Fibroblast of lung (primary cell): ENCODE results near the gene DNAL1. TPM values are rescaled to one million over a fixed set of nuclear protein-coding genes. Genes with fewer than 3 reads are reported as not detected.

Experiments used
- DNase-seq, 2 donors: peaks; one replicate each; pipeline versions ENCODE4 v3.0.0 to v3.0.0-alpha.2; 2010; ENCODE audit warnings: low read depth in 2 of 2
- H2AFZ ChIP-seq: 2 replicates; pipeline ENCODE4 v1.5.1; 2012; ENCODE audit warnings: low read length, control low read depth, inconsistent platforms
- H3K27ac ChIP-seq: 2 replicates; pipeline ENCODE4 v1.5.1; 2011; ENCODE audit warnings: low read length, control low read depth; ENCODE audit not compliant: insufficient read depth
- H3K27me3 ChIP-seq: 2 replicates; pipeline ENCODE4 v1.5.1; 2011; ENCODE audit warnings: mild to moderate bottlenecking, low read length; ENCODE audit not compliant: control insufficient read depth, insufficient read depth
- H3K36me3 ChIP-seq: 2 replicates; pipeline ENCODE4 v1.5.1; 2011; ENCODE audit warnings: low read length; ENCODE audit not compliant: control insufficient read depth, insufficient read depth
- H3K4me1 ChIP-seq: 2 replicates; pipeline ENCODE4 v1.5.1; 2011; ENCODE audit warnings: low read length; ENCODE audit not compliant: control insufficient read depth, insufficient read depth; ENCODE audit errors: extremely low read depth
- H3K4me2 ChIP-seq: 2 replicates; pipeline ENCODE4 v1.5.1; 2011; ENCODE audit warnings: low read length, control low read depth; ENCODE audit not compliant: insufficient read depth; ENCODE audit errors: extremely low read depth
- H3K4me3 ChIP-seq, 4 experiments: fragments of 200-600 bp in 1 of 4; sonication (generic) in 1 of 4; replicated peaks in 1 of 4; 2 replicates each; pipeline ENCODE4 v1.5.1; 2011 to 2016; ENCODE audit warnings: low read length in 4 of 4, low read depth in 3 of 4, mild to moderate bottlenecking in 3 of 4, control low read depth in 2 of 4, inconsistent platforms in 1 of 4, mixed read lengths in 1 of 4; ENCODE audit not compliant: insufficient read depth in 1 of 4; ENCODE audit errors: control extremely low read depth in 1 of 4
- H3K79me2 ChIP-seq: 2 replicates; pipeline ENCODE4 v1.5.1; 2012; ENCODE audit warnings: mild to moderate bottlenecking, low read length, inconsistent platforms; ENCODE audit not compliant: control insufficient read depth, insufficient read depth
- H3K9ac ChIP-seq: 2 replicates; pipeline ENCODE4 v1.5.1; 2011; ENCODE audit warnings: mild to moderate bottlenecking, low read length, control low read depth; ENCODE audit not compliant: insufficient read depth
- H3K9me3 ChIP-seq: 2 replicates; pipeline ENCODE4 v1.5.1; 2012; ENCODE audit warnings: low read depth, low read length; ENCODE audit not compliant: control insufficient read depth, insufficient read depth
- H4K20me1 ChIP-seq: 2 replicates; pipeline ENCODE4 v1.5.1; 2011; ENCODE audit warnings: low read length; ENCODE audit not compliant: control insufficient read depth, insufficient read depth; ENCODE audit errors: extremely low read depth
- EZH2 ChIP-seq: IDR thresholded peaks from 2 replicates; pipeline ENCODE4 v1.5.1; 2012; ENCODE audit warnings: low read length, control low read depth, mild to moderate bottlenecking; ENCODE audit errors: missing control alignments
- polyA plus RNA-seq, 2 donors: library from polyadenylated mRNA; depleted of rRNA in 1 of 2; stranded (reverse) in 1 of 2; unstranded in 1 of 2; fragments of >200 nt; gene quantifications; 2 replicates each; pipeline ENCODE4 v1.2.1, GENCODE V29; 2011 to 2012; ENCODE audit warnings: missing spikeins in 1 of 2
- total RNA-seq: library from RNA; depleted of rRNA; stranded (reverse); fragments of >200 nt; gene quantifications from 2 replicates; pipeline ENCODE4 v1.2.1, GENCODE V29; 2014
- TF ChIP-seq, protein P1 (sequence below), 2 donors: IDR thresholded peaks in 1 of 2; conservative IDR thresholded peaks in 1 of 2; 1 replicate in 1 of 2; 2 replicates in 1 of 2; pipeline ENCODE4 v1.5.1; 2011 to 2012; ENCODE audit warnings: low read length in 2 of 2, control low read depth in 1 of 2, inconsistent platforms in 1 of 2, low read depth in 1 of 2, mild to moderate bottlenecking in 1 of 2

The DNAL1 gene
- total and polyA plus RNA-seq, 2 donors (not counting 1 experiment from before 2014, with no cell fraction given) = 5.3 to 11.3 TPM

GRCh38 chr14:73694083-73694482 is 49.3 kb downstream of the DNAL1 start:
- DNase-seq = no peak
- Histone ChIP-seq H3K4me1 (no peaks in the 10 kb centered on the region), H3K4me3 (no peak overlapping the region), H2AFZ (no peak overlapping the region), H3K9ac (no peak overlapping the region), H3K27ac (no peak overlapping the region), H4K20me1 (no peaks in the 10 kb centered on the region), H3K36me3 (no peaks in the 10 kb centered on the region), H3K4me2 (no peak overlapping the region), H3K79me2 (no peaks in the 10 kb centered on the region), H3K9me3 (no peaks in the 10 kb centered on the region), H3K27me3 (no peaks in the 10 kb centered on the region)
- TF ChIP-seq, protein P1, sequence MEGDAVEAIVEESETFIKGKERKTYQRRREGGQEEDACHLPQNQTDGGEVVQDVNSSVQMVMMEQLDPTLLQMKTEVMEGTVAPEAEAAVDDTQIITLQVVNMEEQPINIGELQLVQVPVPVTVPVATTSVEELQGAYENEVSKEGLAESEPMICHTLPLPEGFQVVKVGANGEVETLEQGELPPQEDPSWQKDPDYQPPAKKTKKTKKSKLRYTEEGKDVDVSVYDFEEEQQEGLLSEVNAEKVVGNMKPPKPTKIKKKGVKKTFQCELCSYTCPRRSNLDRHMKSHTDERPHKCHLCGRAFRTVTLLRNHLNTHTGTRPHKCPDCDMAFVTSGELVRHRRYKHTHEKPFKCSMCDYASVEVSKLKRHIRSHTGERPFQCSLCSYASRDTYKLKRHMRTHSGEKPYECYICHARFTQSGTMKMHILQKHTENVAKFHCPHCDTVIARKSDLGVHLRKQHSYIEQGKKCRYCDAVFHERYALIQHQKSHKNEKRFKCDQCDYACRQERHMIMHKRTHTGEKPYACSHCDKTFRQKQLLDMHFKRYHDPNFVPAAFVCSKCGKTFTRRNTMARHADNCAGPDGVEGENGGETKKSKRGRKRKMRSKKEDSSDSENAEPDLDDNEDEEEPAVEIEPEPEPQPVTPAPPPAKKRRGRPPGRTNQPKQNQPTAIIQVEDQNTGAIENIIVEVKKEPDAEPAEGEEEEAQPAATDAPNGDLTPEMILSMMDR (conservative IDR thresholded peaks at IDR 0.05 in 1 of 2, IDR thresholded peaks at IDR 0.05 in 1 of 2; ENCODE audit: low read depth in 1 of 2, low read length in 2 of 2) = no peak

DNA sequence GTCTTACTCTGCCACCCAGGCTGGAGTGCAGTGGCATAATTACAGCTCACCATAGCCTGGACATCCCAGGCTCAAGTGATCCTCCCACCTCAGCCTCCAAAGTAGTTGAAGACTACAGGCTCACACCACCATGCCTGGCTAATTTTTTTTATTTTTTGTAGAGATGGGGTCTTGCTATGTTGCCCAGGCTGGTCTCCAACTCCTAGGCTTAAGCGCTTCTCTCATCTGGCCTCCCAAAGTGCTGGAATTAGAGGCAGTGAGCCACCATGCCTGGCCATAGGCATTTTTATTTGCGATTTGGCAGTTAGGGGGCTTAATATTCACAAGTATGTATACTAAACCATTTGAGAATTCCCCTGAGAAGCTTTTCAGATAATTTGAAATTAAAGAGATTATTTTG is 50.3 kb downstream of the DNAL1 start:
- H3K4me3 ChIP-seq = no peak overlapping the region
- H3K9ac ChIP-seq = no peak overlapping the region
- DNase-seq = no peak
- no peaks in the 10 kb centered on the region for H3K27me3 ChIP-seq
- H4K20me1 ChIP-seq = no peaks in the 10 kb centered on the region
- H3K4me1 ChIP-seq = no peaks in the 10 kb centered on the region
- H2AFZ ChIP-seq = no peak overlapping the region
- H3K79me2 ChIP-seq = no peaks in the 10 kb centered on the region
- H3K36me3 ChIP-seq = no peaks in the 10 kb centered on the region
- no peaks in the 10 kb centered on the region for H3K9me3 ChIP-seq
- no peak overlapping the region for H3K4me2 ChIP-seq
- H3K27ac ChIP-seq = no peak overlapping the region
- no peak for TF ChIP-seq EZH2
- TF ChIP-seq, protein P1 (conservative IDR thresholded peaks at IDR 0.05 in 1 of 2, IDR thresholded peaks at IDR 0.05 in 1 of 2; ENCODE audit: low read depth in 1 of 2, low read length in 2 of 2) = no peak

DNA sequence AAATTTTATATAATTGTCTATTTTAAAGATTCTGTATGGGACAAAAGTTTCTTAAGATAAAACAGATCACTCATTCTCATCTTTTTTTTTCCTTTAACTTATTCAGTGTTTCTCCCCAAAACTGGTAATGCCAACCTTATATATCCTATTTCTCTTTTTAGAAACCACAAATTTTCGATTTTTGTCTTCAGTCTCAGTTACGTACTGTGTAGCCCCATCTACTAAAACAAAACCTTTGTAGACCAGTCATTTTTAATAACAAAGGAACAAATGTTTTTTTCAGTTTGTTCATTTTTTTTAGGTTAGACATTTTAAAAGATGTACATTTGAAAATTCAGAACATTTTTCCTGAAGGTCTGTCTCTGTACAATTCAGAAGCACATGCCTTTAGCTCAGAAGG is 51.2 kb downstream of the DNAL1 start:
- TF ChIP-seq, protein P1 (conservative IDR thresholded peaks at IDR 0.05 in 1 of 2, IDR thresholded peaks at IDR 0.05 in 1 of 2; ENCODE audit: low read depth in 1 of 2, low read length in 2 of 2) = no peak
- TF ChIP-seq EZH2 = no peak
- H2AFZ ChIP-seq = no peak overlapping the region
- no peak overlapping the region for H3K27ac ChIP-seq
- H3K9ac ChIP-seq = no peak overlapping the region
- H3K4me1 ChIP-seq = no peaks in the 10 kb centered on the region
- H3K36me3 ChIP-seq = no peaks in the 10 kb centered on the region
- no peak for DNase-seq
- H3K4me2 ChIP-seq = no peak overlapping the region
- no peaks in the 10 kb centered on the region for H3K79me2 ChIP-seq
- H3K27me3 ChIP-seq = no peaks in the 10 kb centered on the region
- H3K4me3 ChIP-seq = no peak overlapping the region
- H4K20me1 ChIP-seq = no peaks in the 10 kb centered on the region
- H3K9me3 ChIP-seq = no peaks in the 10 kb centered on the region
